ENCODE results near the gene MAGI1. TPM values are rescaled to one million over a fixed set of nuclear protein-coding genes. Genes with fewer than 3 reads are reported as not detected.

Gene MAGI1
- total RNA-seq, 1 experiment from 2014 or later = 58.2 TPM

DNA sequence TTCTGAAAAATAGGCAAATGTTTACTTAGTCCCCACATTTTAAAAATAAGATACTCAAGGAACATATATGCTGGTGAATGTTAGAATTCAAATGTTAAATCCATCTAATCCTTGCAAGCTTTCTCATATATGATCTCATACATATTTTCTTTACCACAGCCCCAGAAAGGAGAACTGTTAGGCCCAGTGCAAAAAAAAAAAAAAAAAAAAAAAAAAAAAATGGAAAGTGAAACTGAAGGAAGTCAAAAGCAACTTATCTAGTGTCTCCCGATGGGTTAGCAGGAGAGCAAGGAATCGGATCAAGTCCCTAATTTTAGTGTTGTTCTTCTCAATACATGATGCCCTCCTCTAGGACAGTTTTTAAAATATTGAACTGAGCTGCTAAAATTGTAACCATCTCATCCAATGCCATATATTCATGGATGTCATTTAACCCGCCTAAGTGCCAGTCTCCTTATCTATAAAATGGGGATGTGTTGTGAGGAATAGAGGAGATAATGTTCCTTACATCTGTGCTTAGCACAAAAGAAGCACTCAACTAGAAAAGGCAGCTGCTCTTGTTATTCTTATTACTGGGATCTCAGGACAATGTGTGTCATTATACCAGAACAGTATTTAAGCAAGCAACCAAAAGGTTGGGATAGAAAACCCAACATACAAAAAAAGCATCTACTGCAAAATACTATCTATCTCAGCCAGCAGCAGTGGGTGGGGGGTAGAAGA is 279.7 kb downstream of the MAGI1 start:
- TF ChIP-seq ZNF396 (CRISPR knock-in tag; IDR thresholded peaks at IDR 0.05; ENCODE audit: borderline replicate concordance) (no peak), HMGA2 (CRISPR knock-in tag; IDR thresholded peaks at IDR 0.05) (no peak), FOXK1 (CRISPR knock-in tag; IDR thresholded peaks at IDR 0.05) (no peak), ERG (CRISPR knock-in tag; IDR thresholded peaks at IDR 0.05) (no peak), TP53 (CRISPR knock-in tag; IDR thresholded peaks at IDR 0.05) (no peak), NR2C2 (CRISPR knock-in tag; IDR thresholded peaks at IDR 0.05) (no peak), E2F1 (CRISPR knock-in tag; IDR thresholded peaks at IDR 0.05) (no peak), ZNF423 (CRISPR knock-in tag; IDR thresholded peaks at IDR 0.05) (no peak), ZNF671 (CRISPR knock-in tag; IDR thresholded peaks at IDR 0.05) (no peak), ZNF232 (CRISPR knock-in tag; IDR thresholded peaks at IDR 0.05) (no peak), TEAD1 (CRISPR knock-in tag; IDR thresholded peaks at IDR 0.05) (no peak), MXD4 (CRISPR knock-in tag; IDR thresholded peaks at IDR 0.05; ENCODE audit: borderline replicate concordance) (no peak), ATF6 (CRISPR knock-in tag; IDR thresholded peaks at IDR 0.05) (no peak), ZMAT4 (CRISPR knock-in tag; IDR thresholded peaks at IDR 0.05) (no peak), FOXJ3 (CRISPR knock-in tag; IDR thresholded peaks at IDR 0.05; ENCODE audit: borderline replicate concordance) (no peak), SMAD4 (CRISPR knock-in tag; IDR thresholded peaks at IDR 0.05) (no peak), STAT6 (CRISPR knock-in tag; conservative IDR thresholded peaks at IDR 0.05; ENCODE audit: low read depth) (no peak), KAT7 (CRISPR knock-in tag; IDR thresholded peaks at IDR 0.05; ENCODE audit: borderline replicate concordance) (no peak), RORB (CRISPR knock-in tag; IDR thresholded peaks at IDR 0.05) (no peak)
- TF ChIP-seq, protein P1, sequence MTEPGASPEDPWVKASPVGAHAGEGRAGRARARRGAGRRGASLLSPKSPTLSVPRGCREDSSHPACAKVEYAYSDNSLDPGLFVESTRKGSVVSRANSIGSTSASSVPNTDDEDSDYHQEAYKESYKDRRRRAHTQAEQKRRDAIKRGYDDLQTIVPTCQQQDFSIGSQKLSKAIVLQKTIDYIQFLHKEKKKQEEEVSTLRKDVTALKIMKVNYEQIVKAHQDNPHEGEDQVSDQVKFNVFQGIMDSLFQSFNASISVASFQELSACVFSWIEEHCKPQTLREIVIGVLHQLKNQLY (CRISPR knock-in tag; IDR thresholded peaks at IDR 0.05) = no peak
- no peaks in the 10 kb centered on the region for H3K9me3 Mint-ChIP-seq
- H3K36me3 Mint-ChIP-seq = no peaks in the 10 kb centered on the region
- ChIA-PET POLR2A (no interaction called here), CTCF (no interaction called here)
- H3K4me1 Mint-ChIP-seq = peaks cover 53% of the 10 kb centered on the region
- ATAC-seq (no peak), DNase-seq (ENCODE audit: low spot score) (no peak)
- no peak overlapping the region for H3K4me3 Mint-ChIP-seq
- H3K27ac Mint-ChIP-seq = no peak overlapping the region
- no peaks in the 10 kb centered on the region for H3K27me3 Mint-ChIP-seq (ENCODE audit: low read depth)

Data from WTC11 (cell line).